Endothelial cell of umbilical vein (primary cell): ENCODE results near the gene VRK1. TPM values are rescaled to one million over a fixed set of nuclear protein-coding genes. Genes with fewer than 3 reads are reported as not detected.

Experiments used
- BruUV-seq: library from RNA; stranded (reverse); fragments of 400-500 nt; replicated peaks from 2 replicates; lab custom pipeline; 2021; lab: Mats Ljungman, UMichigan
- CTCF ChIA-PET: fragments of 300-600, 350-600 bp; sonication (Branson Sonifier 250); formaldehyde crosslinking; loops from one replicate; lab custom pipeline; 2021; ENCODE audit warnings: antibody characterized with exemption, inconsistent platforms; lab: Charles Lee
- POLR2A ChIA-PET: fragments of 300-600, 350-600 bp; sonication (Branson Sonifier 250); formaldehyde crosslinking; loops from one replicate; lab custom pipeline; 2021; ENCODE audit warnings: antibody characterized with exemption, inconsistent platforms; lab: Charles Lee
- DNase-seq: peaks from one replicate; pipeline ENCODE4 v3.0.0-alpha.2; 2011; ENCODE audit warnings: low read depth, low spot score
- FAIRE-seq: peaks from 2 replicates; lab custom pipeline; 2011; peaks lifted over from hg19 to GRCh38; lab: Jason Lieb, UNC
- H2AFZ ChIP-seq: 2 replicates; pipeline ENCODE4 v1.6.0; 2012; ENCODE audit warnings: low read depth, low read length, control low read depth, inconsistent platforms
- H3K27ac ChIP-seq: 2 replicates; pipeline ENCODE4 v1.5.1; 2011; ENCODE audit warnings: low read depth, mild to moderate bottlenecking, control low read depth, low read length, moderate library complexity; ENCODE audit not compliant: insufficient read depth
- H3K27me3 ChIP-seq, 2 experiments: 2 replicates each; pipeline versions ENCODE4 v1.6.0 to v1.6.1; 2011; ENCODE audit warnings: low read length in 2 of 2, mixed read lengths in 1 of 2; ENCODE audit not compliant: control insufficient read depth in 2 of 2, insufficient read depth in 2 of 2
- H3K36me3 ChIP-seq, 2 experiments: 2 replicates in 1 of 2; 3 replicates in 1 of 2; pipeline ENCODE4 v1.5.1; 2011; ENCODE audit warnings: low read length in 2 of 2, mild to moderate bottlenecking in 1 of 2, moderate library complexity in 1 of 2; ENCODE audit not compliant: control insufficient read depth in 2 of 2, insufficient read depth in 2 of 2; ENCODE audit errors: extremely low read depth in 1 of 2
- H3K4me1 ChIP-seq: 3 replicates; pipeline ENCODE4 v1.5.1; 2011; ENCODE audit warnings: mild to moderate bottlenecking, low read length; ENCODE audit not compliant: control insufficient read depth, insufficient read depth; ENCODE audit errors: extremely low read depth
- H3K4me2 ChIP-seq: 2 replicates; pipeline ENCODE4 v1.6.1; 2011; ENCODE audit warnings: low read length, control low read depth, mixed read lengths; ENCODE audit not compliant: insufficient read depth
- H3K4me3 ChIP-seq, 3 experiments: fragments of 200-600 bp in 1 of 3; sonication (generic), shearing (Covaris generic) in 1 of 3; replicated peaks in 1 of 3; 2 replicates each; pipeline ENCODE4 v1.5.1; 2011 to 2016; ENCODE audit warnings: control low read depth in 3 of 3, low read length in 3 of 3, mild to moderate bottlenecking in 2 of 3, inconsistent platforms in 1 of 3, low read depth in 1 of 3, moderate library complexity in 1 of 3; ENCODE audit not compliant: insufficient read depth in 1 of 3
- H3K79me2 ChIP-seq: 2 replicates; pipeline ENCODE4 v1.6.0; 2012; ENCODE audit warnings: low read length, inconsistent platforms; ENCODE audit not compliant: control insufficient read depth, insufficient read depth
- H3K9ac ChIP-seq: replicated peaks from 2 replicates; pipeline ENCODE3; 2011; ENCODE audit warnings: low read length, control low read depth; ENCODE audit not compliant: insufficient read depth; ENCODE audit errors: extremely low read depth
- H3K9me1 ChIP-seq: replicated peaks from 3 replicates; pipeline ENCODE4 v1.6.0; 2011; ENCODE audit warnings: mild to moderate bottlenecking, low read length; ENCODE audit not compliant: control insufficient read depth, insufficient read depth; ENCODE audit errors: extremely low read depth
- H3K9me3 ChIP-seq: replicated peaks from 2 replicates; pipeline ENCODE4 v1.5.1; 2012; ENCODE audit warnings: low read length, inconsistent platforms; ENCODE audit not compliant: control insufficient read depth, insufficient read depth
- H4K20me1 ChIP-seq: replicated peaks from 2 replicates; pipeline ENCODE3; 2011; ENCODE audit warnings: mild to moderate bottlenecking, low read length; ENCODE audit not compliant: control insufficient read depth, insufficient read depth; ENCODE audit errors: extremely low read depth
- EZH2 ChIP-seq: IDR thresholded peaks from 2 replicates; pipeline ENCODE4 v1.6.1; 2012; ENCODE audit warnings: borderline replicate concordance, low read depth, mild to moderate bottlenecking, moderate library complexity, low read length, inconsistent platforms; ENCODE audit not compliant: severe bottlenecking
- FOS ChIP-seq: IDR thresholded peaks from 2 replicates; pipeline ENCODE4 v1.6.1; 2011; ENCODE audit warnings: mild to moderate bottlenecking, low read length, moderate library complexity, borderline replicate concordance; ENCODE audit not compliant: insufficient read depth
- GATA2 ChIP-seq: IDR thresholded peaks from 2 replicates; pipeline ENCODE4 v1.7.0; 2011; ENCODE audit warnings: low read depth, mild to moderate bottlenecking, moderate library complexity, mixed read lengths, low read length; ENCODE audit not compliant: insufficient read length, insufficient read depth
- JUN ChIP-seq: IDR thresholded peaks from 2 replicates; pipeline ENCODE4 v1.6.1; 2011; ENCODE audit warnings: borderline replicate concordance, low read depth; ENCODE audit not compliant: insufficient read length, insufficient read depth
- MYC ChIP-seq: IDR thresholded peaks from one replicate; pipeline ENCODE4 v1.6.1; 2011; ENCODE audit warnings: mild to moderate bottlenecking, low read depth, low read length
- POLR2AphosphoS5 ChIP-seq: IDR thresholded peaks from 2 replicates; pipeline ENCODE4 v1.6.1; 2012; ENCODE audit warnings: low read depth, mild to moderate bottlenecking, control low read depth, low read length, moderate library complexity; ENCODE audit not compliant: insufficient read depth
- dilution Hi-C: fragments of 300-500 bp; cut with MboI; formaldehyde crosslinking; loops from one replicate; pipeline ENCODE4 v1.15.0; 2019; ENCODE audit warnings: low sequenced_read_pairs; ENCODE audit not compliant: extremely low pct_ligation_motif_present
- intact Hi-C: fragments of 100-400 bp; cut with micrococcal nuclease; formaldehyde crosslinking; loops from one replicate; pipeline ENCODE4 v1.10.0; 2022
- polyA plus RNA-seq, 4 experiments: library from polyadenylated mRNA; depleted of rRNA in 3 of 4; stranded (reverse) in 3 of 4; unstranded in 1 of 4; fragments of >200 nt; gene quantifications; 2 replicates each; pipeline versions ENCODE4 v1.2.1 to v1.2.3, GENCODE V29; 2011 to 2012; ENCODE audit warnings: missing spikeins in 1 of 4
- total RNA-seq: library from RNA; stranded (reverse); gene quantifications from 2 replicates; pipeline ENCODE4 v1.2.3, GENCODE V29; 2021
- TF ChIP-seq, protein P1 (sequence below): IDR thresholded peaks from 2 replicates; pipeline ENCODE4 v1.6.1; 2011; ENCODE audit not compliant: insufficient read depth, insufficient read length
- TF ChIP-seq, protein P2 (sequence below), 2 donors: IDR thresholded peaks; 1 replicate in 1 of 2; 2 replicates in 1 of 2; pipeline ENCODE4 v1.5.1; 2011; ENCODE audit warnings: low read length in 2 of 2, mild to moderate bottlenecking in 2 of 2, moderate library complexity in 2 of 2, control low read depth in 1 of 2, inconsistent platforms in 1 of 2, low read depth in 1 of 2; ENCODE audit not compliant: insufficient read depth in 1 of 2; ENCODE audit errors: extremely low read depth in 1 of 2

VRK1 gene
- total and polyA plus RNA-seq, 2 donors (not counting 3 experiments of a cell fraction or from before 2014, with no cell fraction given) = 7.1 to 31.7 TPM

DNA sequence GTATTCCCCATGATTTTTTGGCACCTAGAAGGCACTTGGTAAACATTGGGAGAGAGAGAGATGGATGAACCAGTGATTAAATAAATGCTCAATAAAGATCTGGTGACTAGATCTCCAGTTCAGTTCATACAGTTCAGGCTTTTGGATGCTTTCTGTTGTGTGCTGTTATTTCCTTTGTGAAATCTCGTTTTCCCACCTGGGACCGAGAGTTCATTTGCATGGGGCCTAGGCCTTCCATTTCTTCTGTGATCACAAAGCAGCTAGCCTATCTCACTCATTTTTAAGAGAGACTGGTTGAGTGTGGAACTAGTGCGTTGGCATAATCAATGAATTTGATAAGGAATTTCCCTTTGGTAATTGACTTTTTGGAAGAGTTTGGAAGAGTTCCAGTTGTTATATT lies 104.0 kb downstream of the VRK1 start:
- intact Hi-C loops (no loop called here), dilution Hi-C loops (no loop called here)
- no peak for TF ChIP-seq MYC
- TF ChIP-seq EZH2 = no peak
- TF ChIP-seq, protein P1, sequence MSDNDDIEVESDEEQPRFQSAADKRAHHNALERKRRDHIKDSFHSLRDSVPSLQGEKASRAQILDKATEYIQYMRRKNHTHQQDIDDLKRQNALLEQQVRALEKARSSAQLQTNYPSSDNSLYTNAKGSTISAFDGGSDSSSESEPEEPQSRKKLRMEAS = no peak
- no peak for TF ChIP-seq POLR2AphosphoS5
- no peak for TF ChIP-seq GATA2
- TF ChIP-seq, protein P2, sequence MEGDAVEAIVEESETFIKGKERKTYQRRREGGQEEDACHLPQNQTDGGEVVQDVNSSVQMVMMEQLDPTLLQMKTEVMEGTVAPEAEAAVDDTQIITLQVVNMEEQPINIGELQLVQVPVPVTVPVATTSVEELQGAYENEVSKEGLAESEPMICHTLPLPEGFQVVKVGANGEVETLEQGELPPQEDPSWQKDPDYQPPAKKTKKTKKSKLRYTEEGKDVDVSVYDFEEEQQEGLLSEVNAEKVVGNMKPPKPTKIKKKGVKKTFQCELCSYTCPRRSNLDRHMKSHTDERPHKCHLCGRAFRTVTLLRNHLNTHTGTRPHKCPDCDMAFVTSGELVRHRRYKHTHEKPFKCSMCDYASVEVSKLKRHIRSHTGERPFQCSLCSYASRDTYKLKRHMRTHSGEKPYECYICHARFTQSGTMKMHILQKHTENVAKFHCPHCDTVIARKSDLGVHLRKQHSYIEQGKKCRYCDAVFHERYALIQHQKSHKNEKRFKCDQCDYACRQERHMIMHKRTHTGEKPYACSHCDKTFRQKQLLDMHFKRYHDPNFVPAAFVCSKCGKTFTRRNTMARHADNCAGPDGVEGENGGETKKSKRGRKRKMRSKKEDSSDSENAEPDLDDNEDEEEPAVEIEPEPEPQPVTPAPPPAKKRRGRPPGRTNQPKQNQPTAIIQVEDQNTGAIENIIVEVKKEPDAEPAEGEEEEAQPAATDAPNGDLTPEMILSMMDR (IDR thresholded peaks at IDR 0.05; ENCODE audit: extremely low read depth in 1 of 2, insufficient read depth in 1 of 2, low read depth in 1 of 2, low read length in 2 of 2) = no peak
- TF ChIP-seq JUN = no peak
- TF ChIP-seq FOS = no peak
- Histone ChIP-seq H4K20me1 (no peaks in the 10 kb centered on the region), H3K9ac (no peak overlapping the region), H3K9me1 (no peaks in the 10 kb centered on the region), H3K79me2 (no peaks in the 10 kb centered on the region), H3K27me3 (no peaks in the 10 kb centered on the region), H3K4me1 (no peaks in the 10 kb centered on the region), H3K27ac (no peak overlapping the region), H3K9me3 (no peaks in the 10 kb centered on the region), H3K4me2 (no peak overlapping the region), H2AFZ (no peak overlapping the region), H3K36me3 (no peaks in the 10 kb centered on the region), H3K4me3 (no peak overlapping the region)
- BruUV-seq = no TSS peak
- DNase-seq (no peak), FAIRE-seq (no peak)
- CTCF ChIA-PET = no interaction called here
- POLR2A ChIA-PET = no interaction called here
